K562 (cell line): ENCODE results near the gene LGALS14. TPM values are rescaled to one million over a fixed set of nuclear protein-coding genes. Genes with fewer than 3 reads are reported as not detected.
A peak's percentile ranks its signal among the peaks of the same experiment; 100 is the strongest.

Experiments
- ATAC-seq: fragments of 200-7000 bp; cut with Tn5 transposase; 3 replicates; pipeline ENCODE4 v1.9.1; 2020; ENCODE audit warnings: moderate library complexity
- BruUV-seq: library from RNA; stranded (reverse); fragments of 400-500 nt; replicated peaks from 2 replicates; lab custom pipeline; 2021; lab: Mats Ljungman, UMichigan
- CTCF ChIA-PET: fragments of 300-600 bp; formaldehyde crosslinking; extraction: SDS; loops from one replicate; lab custom pipeline; 2021; ENCODE audit warnings: low intra/inter-chr PET ratio; lab: Yijun Ruan, JAX
- POLR2A ChIA-PET: fragments of 300-600, 350-650 bp; sonication (Branson Sonifier 250); formaldehyde crosslinking; extraction: SDS; loops from one replicate; lab custom pipeline; 2021; ENCODE audit warnings: antibody characterized with exemption, inconsistent platforms; lab: Yijun Ruan, JAX
- DNase-seq, 4 experiments: peaks; one replicate each; pipeline versions ENCODE4 v3.0.0 to v3.0.0-alpha.2; 2011 to 2018; ENCODE audit warnings: low spot score in 3 of 4, mixed read lengths in 3 of 4; ENCODE audit errors: extremely low read depth in 1 of 4
- FAIRE-seq: peaks from 2 replicates; lab custom pipeline; 2011; peaks lifted over from hg19 to GRCh38; lab: Jason Lieb, UNC
- H2AFZ ChIP-seq: 2 replicates; pipeline ENCODE4 v1.6.0; 2011; ENCODE audit warnings: low read depth, low read length, control low read depth, inconsistent platforms
- H3K27ac ChIP-seq: fragments of 200-600 bp; 3 replicates; pipeline ENCODE4 v1.8.0; 2011; ENCODE audit warnings: low read depth, mild to moderate bottlenecking, control low read depth, inconsistent platforms, low read length, moderate library complexity, mixed read lengths; ENCODE audit errors: extremely low read depth
- H3K27me3 ChIP-seq, 2 experiments: fragments of 300-600 bp in 1 of 2; 2 replicates in 1 of 2; 3 replicates in 1 of 2; pipeline versions ENCODE4 v1.6.0 to v1.8.0; 2011; ENCODE audit warnings: inconsistent platforms in 2 of 2, low read length in 2 of 2, mild to moderate bottlenecking in 1 of 2, mixed read lengths in 1 of 2, moderate library complexity in 1 of 2; ENCODE audit not compliant: control insufficient read depth in 2 of 2, insufficient read depth in 2 of 2
- H3K36me3 ChIP-seq: fragments of 300-600 bp; 3 replicates; pipeline ENCODE4 v1.8.0; 2011; ENCODE audit warnings: mild to moderate bottlenecking, low read length, inconsistent platforms; ENCODE audit not compliant: control insufficient read depth, insufficient read depth
- H3K4me1 ChIP-seq, 2 experiments: fragments of 200-600 bp in 1 of 2; replicated peaks in 1 of 2; 2 replicates in 1 of 2; 3 replicates in 1 of 2; pipeline versions ENCODE4 v1.5.1 to v1.8.0; 2011; ENCODE audit warnings: inconsistent platforms in 2 of 2, low read length in 2 of 2, mild to moderate bottlenecking in 1 of 2, mixed read lengths in 1 of 2, moderate library complexity in 1 of 2; ENCODE audit not compliant: control insufficient read depth in 2 of 2, insufficient read depth in 2 of 2
- H3K4me2 ChIP-seq: 2 replicates; pipeline ENCODE4 v1.6.1; 2011; ENCODE audit warnings: low read length, control low read depth, inconsistent platforms, mixed read lengths; ENCODE audit not compliant: insufficient read depth
- H3K4me3 ChIP-seq: fragments of 200-600 bp; sonication (generic), shearing (Covaris generic); 2 replicates; pipeline ENCODE4 v1.5.1; 2016; ENCODE audit warnings: control low read depth, inconsistent platforms
- H3K79me2 ChIP-seq: fragments of 200-600 bp; 3 replicates; pipeline ENCODE4 v1.8.0; 2011; ENCODE audit warnings: low read length, inconsistent platforms; ENCODE audit not compliant: control insufficient read depth, insufficient read depth
- H3K9ac ChIP-seq, 2 experiments: 2 replicates each; pipeline versions ENCODE4 v1.6.0 to v1.6.1; 2011; ENCODE audit warnings: low read depth in 2 of 2, low read length in 2 of 2, control low read depth in 1 of 2, inconsistent platforms in 1 of 2, mild to moderate bottlenecking in 1 of 2, mixed read lengths in 1 of 2; ENCODE audit not compliant: insufficient read depth in 1 of 2
- H3K9me1 ChIP-seq: one replicate; pipeline ENCODE4 v1.6.0; 2011; ENCODE audit warnings: inconsistent platforms, mild to moderate bottlenecking, low read length, moderate library complexity; ENCODE audit not compliant: control insufficient read depth, insufficient read depth
- H3K9me3 ChIP-seq: replicated peaks from 2 replicates; pipeline ENCODE4 v1.5.1; 2011; ENCODE audit warnings: low read depth, low read length, inconsistent platforms; ENCODE audit not compliant: control insufficient read depth, insufficient read depth
- H4K20me1 ChIP-seq: replicated peaks from 2 replicates; pipeline ENCODE4 v1.6.1; 2011; ENCODE audit warnings: low read length, inconsistent platforms, mixed read lengths; ENCODE audit not compliant: control insufficient read depth, insufficient read depth
- CTBP1 ChIP-seq: fragments of 450-650 bp; IDR thresholded peaks from 2 replicates; pipeline ENCODE4 v1.6.1; 2016; ENCODE audit warnings: borderline replicate concordance
- ETS2 ChIP-seq: IDR thresholded peaks from 2 replicates; pipeline ENCODE4 v1.6.1; 2016; ENCODE audit warnings: borderline replicate concordance, missing genetic modification characterization, mild to moderate bottlenecking, moderate library complexity, missing compliant biosample characterization; ENCODE audit not compliant: poor library complexity, severe bottlenecking
- MYBL2 ChIP-seq, 2 experiments: fragments of 450-650 bp in 1 of 2; sonication (generic) in 1 of 2; formaldehyde crosslinking in 1 of 2; IDR thresholded peaks; 2 replicates each; pipeline versions ENCODE4 v1.6.1 to v1.8.1; 2017 to 2022; ENCODE audit warnings: borderline replicate concordance in 1 of 2, inconsistent platforms in 1 of 2, low read depth in 1 of 2, mild to moderate bottlenecking in 1 of 2, missing genetic modification reagents in 1 of 2, moderate library complexity in 1 of 2
- MYNN ChIP-seq, 2 experiments: sonication (generic); formaldehyde crosslinking in 1 of 2; IDR thresholded peaks; 2 replicates each; pipeline versions ENCODE4 v1.5.0 to v1.6.1; 2016 to 2020; ENCODE audit warnings: antibody characterized with exemption in 1 of 2, missing genetic modification reagents in 1 of 2
- SPI1 ChIP-seq: IDR thresholded peaks from 2 replicates; pipeline ENCODE4 v1.6.1; 2011; ENCODE audit warnings: low read depth, low read length, control low read depth, borderline replicate concordance
- ZNF140 ChIP-seq: fragments of 250-450 bp; sonication (Bioruptor Pico); IDR thresholded peaks from 2 replicates; pipeline ENCODE4 v1.8.0; 2021; ENCODE audit warnings: moderate library complexity, mild to moderate bottlenecking, inconsistent platforms
- WGBS: fragments of 100-300 bp; shearing (Covaris generic); methylation state at CpG from one replicate; pipeline ENCODE4 v1.1.6; 2016; ENCODE audit warnings: low coverage, mixed read lengths; ENCODE audit not compliant: insufficient coverage; ENCODE audit errors: missing lambda C conversion rate; 5-methylcytosine and 5-hydroxymethylcytosine counted together
- in situ Hi-C: fragments of 300-500 bp; cut with MboI; formaldehyde crosslinking; loops from 4 replicates; pipeline ENCODE4 v1.15.0; 2018; ENCODE audit warnings: inconsistent platforms, mixed read lengths
- intact Hi-C: fragments of 100-400 bp; cut with micrococcal nuclease; formaldehyde crosslinking; loops from 2 replicates; pipeline ENCODE4 v1.14.2; 2022
- polyA plus RNA-seq, 8 experiments: library from polyadenylated mRNA; depleted of rRNA in 4 of 8; stranded (reverse) in 5 of 8; unstranded in 3 of 8; fragments of >200 nt; fragmentation: Nextera tagmentation in 2 of 8; fragmentation: Illumina TruSeq in 1 of 8; extraction: Ambion mirVana in 2 of 8; extraction: Trizol in 1 of 8; gene quantifications; 2 replicates each; pipeline versions ENCODE4 v1.2.1 to v1.2.3, GENCODE V29; 2011 to 2014; ENCODE audit warnings: inconsistent platforms in 1 of 8, missing spikeins in 1 of 8
- total RNA-seq, 7 experiments: library from RNA; depleted of rRNA in 6 of 7; stranded (reverse); fragments of >200 nt in 6 of 7; fragmentation: Illumina TruSeq in 2 of 7; extraction: Trizol in 2 of 7; gene quantifications; 2 replicates each; pipeline versions ENCODE4 v1.2.1 to v1.2.3, GENCODE V29; 2011 to 2021; ENCODE audit warnings: low replicate concordance in 1 of 7

Gene LGALS14
- total and polyA plus RNA-seq, 9 of the 15 experiments (the other 6 are each of a cell fraction or from before 2014, with no cell fraction given): not detected

DNA sequence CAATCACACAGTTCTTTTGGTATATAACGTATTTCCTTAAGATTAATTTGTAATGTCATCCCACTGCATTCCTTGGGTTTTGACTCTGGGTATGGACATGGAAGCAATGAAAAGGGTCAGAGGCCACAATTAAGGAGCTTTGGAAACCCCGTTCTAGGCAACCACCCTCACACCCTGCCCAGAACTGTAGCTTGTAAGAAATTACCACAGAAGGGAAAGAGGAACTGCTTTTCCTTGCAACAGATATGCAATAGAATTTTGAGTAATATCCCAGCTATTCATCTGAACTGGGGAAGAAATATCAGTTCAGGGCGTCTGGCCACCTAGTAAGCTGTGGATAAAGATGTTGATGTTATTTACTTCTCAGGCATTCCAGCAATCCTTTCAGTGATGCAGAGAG lies 34.5 kb downstream of the LGALS14 start:
- Histone ChIP-seq H3K4me1 (no peaks in the 10 kb centered on the region), H4K20me1 (no peaks in the 10 kb centered on the region), H3K27ac (no peak overlapping the region), H3K9me1 (no peaks in the 10 kb centered on the region), H3K4me3 (no peak overlapping the region), H3K9ac (no peak overlapping the region), H3K36me3 (no peaks in the 10 kb centered on the region), H3K79me2 (no peaks in the 10 kb centered on the region), H3K4me2 (no peak overlapping the region), H2AFZ (no peak overlapping the region), H3K9me3 (no peaks in the 10 kb centered on the region), H3K27me3 (peaks cover 0 to 5% of the 10 kb centered on the region in 2 experiments; a peak in 1 of 5 replicates)
- TF ChIP-seq ZNF140 (CRISPR knock-in tag): no peak
- TF ChIP-seq SPI1: peak; percentile 51; the same call in 1 of the 2 replicates
- TF ChIP-seq MYBL2 (IDR thresholded peaks at IDR 0.05; ENCODE audit: low read depth): no peak
- TF ChIP-seq MYBL2 (CRISPR knock-in tag; IDR thresholded peaks at IDR 0.05; ENCODE audit: borderline replicate concordance): no peak
- TF ChIP-seq MYNN (IDR thresholded peaks at IDR 0.05): no peak
- no peak for TF ChIP-seq MYNN (CRISPR knock-in tag; IDR thresholded peaks at IDR 0.05)
- no peak for ATAC-seq
- FAIRE-seq: no peak
- in situ Hi-C loops (no loop called here), intact Hi-C loops (no loop called here)
- 0% methylated on average over 3 of the region's 3 CpGs for WGBS
- POLR2A ChIA-PET: no interaction called here
- no TSS peak for BruUV-seq
- no peak for DNase-seq
- CTCF ChIA-PET: no interaction called here

DNA sequence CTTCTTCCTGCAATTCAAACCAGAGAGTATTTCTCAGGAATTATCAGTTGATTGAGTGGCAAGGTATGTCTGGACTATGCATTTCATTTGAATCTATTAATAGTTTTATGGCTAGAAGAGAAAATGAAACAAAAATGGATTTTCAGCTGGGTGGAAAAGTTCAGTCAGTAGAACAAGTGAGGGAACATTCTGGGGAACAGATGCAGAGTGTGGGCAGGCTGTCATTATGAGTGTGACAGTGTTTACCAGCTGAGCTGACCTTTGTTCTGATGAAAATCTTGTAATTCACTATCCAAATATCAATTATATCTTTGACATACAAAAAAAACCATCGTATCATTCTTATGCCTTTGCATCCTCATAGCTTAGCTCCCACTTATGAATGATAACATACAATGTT lies 36.1 kb downstream of the LGALS14 start:
- Histone ChIP-seq H3K27me3 (peaks cover 0 to 5% of the 10 kb centered on the region in 2 experiments; a peak in 1 of 5 replicates), H2AFZ (no peak overlapping the region), H3K79me2 (no peaks in the 10 kb centered on the region), H3K36me3 (no peaks in the 10 kb centered on the region), H3K4me2 (no peak overlapping the region), H3K9me3 (no peaks in the 10 kb centered on the region), H4K20me1 (no peaks in the 10 kb centered on the region), H3K27ac (no peak overlapping the region), H3K9me1 (no peaks in the 10 kb centered on the region), H3K4me1 (no peaks in the 10 kb centered on the region), H3K9ac (no peak overlapping the region), H3K4me3 (no peak overlapping the region)
- ChIA-PET POLR2A (interaction anchor here (0.5 kb wide), 1 partner anchor 420 kb away, joined by 3 read pairs; no protein-coding TSS in a partner anchor), CTCF (no interaction called here)
- no peak for DNase-seq
- no peak for TF ChIP-seq CTBP1
- no peak for TF ChIP-seq ETS2
- in situ Hi-C loops: no loop called here
- no peak for FAIRE-seq
- intact Hi-C loops: no loop called here
- WGBS: 0% methylated on average over 1 of the region's 1 CpG
- BruUV-seq: no TSS peak
- no peak for ATAC-seq
